ENCODE data around the gene BICDL2. TPM values are rescaled to one million over a fixed set of nuclear protein-coding genes. Genes with fewer than 3 reads are reported as not detected.
A peak's percentile ranks its signal among the peaks of the same experiment; 100 is the strongest.

BICDL2 gene
- total and polyA plus RNA-seq, 2 of the 4 experiments (the other 2 are of a cell fraction) = 0.17 to 0.18 TPM

DNA sequence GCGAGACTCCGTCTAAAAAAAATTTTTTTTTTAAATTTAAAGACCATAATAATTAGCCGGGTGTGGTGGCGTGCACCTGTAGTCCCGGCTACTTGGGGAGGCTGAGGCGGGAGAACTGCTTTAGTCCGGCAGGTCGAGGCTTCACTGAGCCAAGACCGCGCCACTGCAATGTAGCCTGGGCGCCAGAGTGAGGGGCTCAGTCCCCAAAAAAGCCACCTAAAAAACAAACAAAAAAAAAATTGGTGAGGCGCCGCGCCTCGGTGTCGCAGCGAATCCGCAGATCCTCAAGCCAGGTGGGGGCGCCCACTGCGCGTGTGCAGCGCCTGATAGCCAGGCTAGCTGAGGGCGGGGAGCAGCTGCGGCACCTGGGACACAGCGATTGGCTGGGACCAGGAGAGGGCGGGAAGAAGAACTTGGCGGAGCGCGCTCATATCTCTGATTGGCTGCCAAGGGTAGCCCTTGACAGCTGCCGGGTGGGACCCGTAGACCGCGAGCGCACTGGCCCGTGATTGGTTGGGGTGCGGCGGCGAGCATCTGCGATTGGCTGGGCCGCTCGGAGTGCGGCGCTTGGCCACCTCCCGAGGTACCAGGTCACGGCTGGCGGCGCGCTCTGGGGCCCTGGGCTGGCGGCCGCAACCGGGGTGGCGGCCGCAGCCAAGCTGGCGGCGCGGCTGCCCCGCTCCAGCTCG, 33.0 kb downstream of the BICDL2 start:
- dilution Hi-C loops (cut with HindIII; ENCODE audit: low sequenced_read_pairs, unreplicated experiment) = no loop called here
- H2BK5ac ChIP-seq (ENCODE audit: low read depth, low read length, poor library complexity, severe bottlenecking) = no peak overlapping the region
- intact Hi-C loops (cut with micrococcal nuclease) = no loop called here
- H3K4me2 ChIP-seq (ENCODE audit: low read depth, low read length) = no peak overlapping the region
- no peak overlapping the region for H2BK15ac ChIP-seq (ENCODE audit: low read depth, low read length)
- BruUV-seq (replicated peaks) = no TSS peak
- H3K27ac ChIP-seq (ENCODE audit: insufficient read depth, low read length) = no peak overlapping the region
- TF ChIP-seq, protein P1, sequence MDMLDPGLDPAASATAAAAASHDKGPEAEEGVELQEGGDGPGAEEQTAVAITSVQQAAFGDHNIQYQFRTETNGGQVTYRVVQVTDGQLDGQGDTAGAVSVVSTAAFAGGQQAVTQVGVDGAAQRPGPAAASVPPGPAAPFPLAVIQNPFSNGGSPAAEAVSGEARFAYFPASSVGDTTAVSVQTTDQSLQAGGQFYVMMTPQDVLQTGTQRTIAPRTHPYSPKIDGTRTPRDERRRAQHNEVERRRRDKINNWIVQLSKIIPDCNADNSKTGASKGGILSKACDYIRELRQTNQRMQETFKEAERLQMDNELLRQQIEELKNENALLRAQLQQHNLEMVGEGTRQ (IDR thresholded peaks at IDR 0.05; ENCODE audit: low read depth, low read length) = peak; percentile 51
- TF ChIP-seq SMC3 (IDR thresholded peaks at IDR 0.05; ENCODE audit: low read depth, low read length) = no peak
- TF ChIP-seq MAZ (IDR thresholded peaks at IDR 0.05; ENCODE audit: borderline replicate concordance, low read depth, low read length) = peak; percentile 58; the same call in 1 of the 2 replicates
- TF ChIP-seq, protein P2, sequence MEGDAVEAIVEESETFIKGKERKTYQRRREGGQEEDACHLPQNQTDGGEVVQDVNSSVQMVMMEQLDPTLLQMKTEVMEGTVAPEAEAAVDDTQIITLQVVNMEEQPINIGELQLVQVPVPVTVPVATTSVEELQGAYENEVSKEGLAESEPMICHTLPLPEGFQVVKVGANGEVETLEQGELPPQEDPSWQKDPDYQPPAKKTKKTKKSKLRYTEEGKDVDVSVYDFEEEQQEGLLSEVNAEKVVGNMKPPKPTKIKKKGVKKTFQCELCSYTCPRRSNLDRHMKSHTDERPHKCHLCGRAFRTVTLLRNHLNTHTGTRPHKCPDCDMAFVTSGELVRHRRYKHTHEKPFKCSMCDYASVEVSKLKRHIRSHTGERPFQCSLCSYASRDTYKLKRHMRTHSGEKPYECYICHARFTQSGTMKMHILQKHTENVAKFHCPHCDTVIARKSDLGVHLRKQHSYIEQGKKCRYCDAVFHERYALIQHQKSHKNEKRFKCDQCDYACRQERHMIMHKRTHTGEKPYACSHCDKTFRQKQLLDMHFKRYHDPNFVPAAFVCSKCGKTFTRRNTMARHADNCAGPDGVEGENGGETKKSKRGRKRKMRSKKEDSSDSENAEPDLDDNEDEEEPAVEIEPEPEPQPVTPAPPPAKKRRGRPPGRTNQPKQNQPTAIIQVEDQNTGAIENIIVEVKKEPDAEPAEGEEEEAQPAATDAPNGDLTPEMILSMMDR (conservative IDR thresholded peaks at IDR 0.05; ENCODE audit: low read depth, low read length) = peak; percentile 54
- no peak for TF ChIP-seq RFX5 (IDR thresholded peaks at IDR 0.05; ENCODE audit: low read depth, low read length)
- TF ChIP-seq RCOR1 (IDR thresholded peaks at IDR 0.05; ENCODE audit: insufficient replicate concordance, low read length) = peak; percentile 37
- peak; percentile 75; the same call in 1 of the 2 replicates for TF ChIP-seq FOS (IDR thresholded peaks at IDR 0.05; ENCODE audit: low read depth, low read length)
- peak; percentile 56 for TF ChIP-seq RAD21 (IDR thresholded peaks at IDR 0.05; ENCODE audit: low read length)
- CTCF ChIA-PET = interaction anchor here (0.5 to 1.3 kb wide), 9 partner anchors 9 to 93 kb away, joined by 3 to 12 read pairs (median 3); no protein-coding TSS in a partner anchor
- no peak overlapping the region for H3K56ac ChIP-seq (ENCODE audit: extremely low read depth, insufficient read depth, low read length)
- POLR2A ChIA-PET (ENCODE audit: unreplicated experiment) = no interaction called here
- H3K14ac ChIP-seq (replicated peaks; ENCODE audit: low read depth, low read length) = no peak overlapping the region
- H2BK120ac ChIP-seq (ENCODE audit: low read depth, low read length) = no peak overlapping the region
- no peak overlapping the region for H4K5ac ChIP-seq (ENCODE audit: low read depth, low read length)
- no peak overlapping the region for H4K91ac ChIP-seq (ENCODE audit: insufficient read depth, low read depth, low read length)
- H4K8ac ChIP-seq (ENCODE audit: low read depth in 2 of 2, low read length in 2 of 2) = no peak overlapping the region
- no peaks in the 10 kb centered on the region for H3K9me1 ChIP-seq (ENCODE audit: insufficient read depth, low read length)
- 2% methylated on average over 26 of the region's 58 CpGs; no CpG with 5 or more reads in 1 of the 2 experiments for WGBS, 2 experiments (ENCODE audit: extremely low coverage in 2 of 2, insufficient read length in 1 of 2)
- H3K9ac ChIP-seq (ENCODE audit: low read depth, low read length) = no peak overlapping the region
- no peaks in the 10 kb centered on the region for H3K79me1 ChIP-seq (ENCODE audit: low read depth in 1 of 2, low read length in 2 of 2)
- H2BK20ac ChIP-seq (ENCODE audit: low read depth, low read length) = no peak overlapping the region
- peak overlapping the region; percentile 72 for H2AFZ ChIP-seq (replicated peaks; ENCODE audit: low read length, poor library complexity)
- no peak overlapping the region for H2AK9ac ChIP-seq (replicated peaks; ENCODE audit: low read depth, low read length, poor library complexity)
- no peak overlapping the region for H3K4ac ChIP-seq (ENCODE audit: low read depth, low read length)
- peaks cover 39% of the 10 kb centered on the region for H3K27me3 ChIP-seq (ENCODE audit: control insufficient read depth, insufficient read depth, low read length)
- H3K4me1 ChIP-seq (ENCODE audit: control insufficient read depth, insufficient read depth, low read length) = no peaks in the 10 kb centered on the region
- no peak overlapping the region for H3K18ac ChIP-seq (ENCODE audit: low read depth, low read length)
- H4K20me1 ChIP-seq (ENCODE audit: insufficient read depth, low read length) = no peaks in the 10 kb centered on the region
- H3K23ac ChIP-seq (ENCODE audit: low read depth, low read length) = no peak overlapping the region
- no peaks in the 10 kb centered on the region for H3K9me3 ChIP-seq (ENCODE audit: control insufficient read depth, insufficient read depth, low read length)
- 0 out of 2 replicates have a peak overlapping the region, but pooled peaks have one; percentile 19 for H3K4me3 ChIP-seq (ENCODE audit: insufficient read depth, low read depth, low read length)
- in situ Hi-C loops (cut with MboI; ENCODE audit: low sequenced_read_pairs) = no loop called here
- no peak overlapping the region for H2AK5ac ChIP-seq (ENCODE audit: low read depth, low read length)
- H3K36me3 ChIP-seq (ENCODE audit: control insufficient read depth, insufficient read depth, low read length) = no peaks in the 10 kb centered on the region
- ATAC-seq (ENCODE audit: low read depth) = peak; percentile 99
- peak; percentile 98 for DNase-seq

All from IMR-90 (cell line).